ENCODE results near the gene PIK3C2B. TPM values are rescaled to one million over a fixed set of nuclear protein-coding genes. Genes with fewer than 3 reads are reported as not detected.

The PIK3C2B gene
- total RNA-seq, 1 donor from 2014 or later, result 31.8 TPM

- Histone ChIP-seq H3K4me1 (ENCODE audit: control insufficient read depth in 3 of 3, insufficient read depth in 3 of 3, low read length in 3 of 3) (peaks cover 29 to 34% (median 32%) of the 10 kb centered on the region in 3 donors), H3K9ac (ENCODE audit: low read depth in 1 of 3, low read length in 3 of 3) (no peak overlapping the region), H3K36me3 (ENCODE audit: control insufficient read depth in 3 of 3, insufficient read depth in 3 of 3, low read length in 3 of 3) (peaks cover 27 to 41% (median 32%) of the 10 kb centered on the region in 3 donors), H3K4me3 (ENCODE audit: low read length in 3 of 3) (no peak overlapping the region), H3K9me3 (ENCODE audit: control insufficient read depth in 3 of 3, low read length in 3 of 3) (no peaks in the 10 kb centered on the region), H3K27ac (ENCODE audit: low read depth, low read length) (no peak overlapping the region), H3K27me3 (ENCODE audit: control insufficient read depth in 3 of 3, insufficient read depth in 3 of 3, low read length in 3 of 3) (no peaks in the 10 kb centered on the region)
Observed at GRCh38 chr1:204454476-204454875, 40.1 kb downstream of the PIK3C2B start.

DNA sequence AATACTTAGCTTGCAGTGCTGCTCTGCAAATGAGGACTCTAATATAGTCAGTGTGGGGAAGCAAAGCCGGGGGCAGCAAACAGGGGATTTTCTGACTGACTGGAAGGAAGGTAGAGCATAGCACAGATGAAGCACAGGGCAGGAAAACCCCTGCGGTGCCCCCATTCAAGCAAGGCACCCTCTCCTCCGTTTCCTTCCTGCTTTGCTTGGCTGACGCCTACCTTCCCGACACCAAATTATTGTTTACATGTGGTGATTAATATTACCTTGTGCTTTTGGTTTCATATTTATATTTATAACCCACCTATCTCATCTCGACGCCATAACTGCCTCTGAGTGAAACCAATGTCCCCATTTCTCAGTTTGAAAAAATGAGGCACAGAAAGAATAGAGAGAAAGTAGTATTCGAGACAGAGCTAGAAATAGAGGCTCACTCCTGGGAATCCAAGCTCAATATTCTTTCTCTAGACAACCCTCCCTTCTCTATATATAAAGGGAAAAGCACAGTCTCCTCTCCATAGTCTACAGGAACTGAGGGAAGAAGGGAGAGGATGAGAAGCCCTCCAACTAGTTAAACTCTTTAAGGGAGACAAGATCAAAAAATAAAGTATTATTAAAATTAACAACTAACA lies 41.3 kb downstream of the PIK3C2B start:
- Histone ChIP-seq H3K4me3 (ENCODE audit: low read length in 3 of 3) (no peak overlapping the region), H3K27me3 (ENCODE audit: control insufficient read depth in 3 of 3, insufficient read depth in 3 of 3, low read length in 3 of 3) (no peaks in the 10 kb centered on the region), H3K27ac (ENCODE audit: low read depth, low read length) (peak overlapping the region; percentile 96), H3K36me3 (ENCODE audit: control insufficient read depth in 3 of 3, insufficient read depth in 3 of 3, low read length in 3 of 3) (peaks cover 28 to 41% (median 30%) of the 10 kb centered on the region in 3 donors), H3K4me1 (ENCODE audit: control insufficient read depth in 3 of 3, insufficient read depth in 3 of 3, low read length in 3 of 3) (peaks cover 40 to 46% (median 44%) of the 10 kb centered on the region in 3 donors), H3K9ac (ENCODE audit: low read depth in 1 of 3, low read length in 3 of 3) (peak overlapping the region in 1 of 3 donors; percentile 25), H3K9me3 (ENCODE audit: control insufficient read depth in 3 of 3, low read length in 3 of 3) (no peaks in the 10 kb centered on the region)

DNA sequence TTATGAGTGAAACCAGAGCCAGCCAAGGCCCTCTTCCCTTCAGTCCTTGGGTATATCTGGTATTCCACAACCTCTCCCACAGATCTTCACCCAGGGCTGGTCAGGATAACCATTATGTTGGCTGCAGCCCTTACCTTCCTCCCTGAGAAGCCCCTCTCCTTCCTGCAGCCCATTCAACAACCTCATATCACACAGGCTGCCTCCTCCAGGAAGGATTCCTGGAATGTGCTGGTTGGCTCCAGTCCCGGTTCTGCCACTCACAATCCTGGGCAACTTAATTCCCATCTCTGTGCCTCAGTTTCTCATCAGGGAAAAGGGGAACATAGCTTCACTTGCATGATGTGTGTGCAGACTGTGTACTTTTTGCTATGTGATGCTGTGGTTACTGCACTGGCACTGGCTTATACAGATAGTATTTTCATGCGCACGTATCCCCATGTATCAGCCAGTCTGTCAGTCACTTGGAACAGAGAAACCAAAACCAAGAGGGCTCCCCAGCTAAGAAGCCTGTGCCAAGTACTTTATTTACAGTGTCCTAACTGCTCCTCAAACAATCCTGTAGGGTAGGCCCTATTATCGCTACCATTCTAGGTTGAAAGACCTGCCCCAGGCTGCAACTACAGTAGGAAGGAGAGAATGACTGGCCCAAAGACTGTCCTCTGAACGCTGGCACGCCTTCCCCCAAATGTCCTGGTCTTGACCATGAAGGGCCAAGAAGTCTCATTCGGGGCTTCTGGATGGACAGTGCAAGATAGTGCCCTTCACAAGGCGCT lies 43.1 kb downstream of the PIK3C2B start:
- Histone ChIP-seq H3K9ac (ENCODE audit: low read depth in 1 of 3, low read length in 3 of 3) (peak overlapping the region; percentile 76 to 90 (median 79)), H3K27ac (ENCODE audit: low read depth, low read length) (peak overlapping the region; percentile 96), H3K4me3 (ENCODE audit: low read length in 3 of 3) (peak overlapping the region; percentile 46 to 85 (median 61)), H3K4me1 (ENCODE audit: control insufficient read depth in 3 of 3, insufficient read depth in 3 of 3, low read length in 3 of 3) (peaks cover 53 to 62% (median 55%) of the 10 kb centered on the region in 3 donors), H3K9me3 (ENCODE audit: control insufficient read depth in 3 of 3, low read length in 3 of 3) (no peaks in the 10 kb centered on the region), H3K36me3 (ENCODE audit: control insufficient read depth in 3 of 3, insufficient read depth in 3 of 3, low read length in 3 of 3) (peaks cover 22 to 45% (median 30%) of the 10 kb centered on the region in 3 donors), H3K27me3 (ENCODE audit: control insufficient read depth in 3 of 3, insufficient read depth in 3 of 3, low read length in 3 of 3) (no peaks in the 10 kb centered on the region)

DNA sequence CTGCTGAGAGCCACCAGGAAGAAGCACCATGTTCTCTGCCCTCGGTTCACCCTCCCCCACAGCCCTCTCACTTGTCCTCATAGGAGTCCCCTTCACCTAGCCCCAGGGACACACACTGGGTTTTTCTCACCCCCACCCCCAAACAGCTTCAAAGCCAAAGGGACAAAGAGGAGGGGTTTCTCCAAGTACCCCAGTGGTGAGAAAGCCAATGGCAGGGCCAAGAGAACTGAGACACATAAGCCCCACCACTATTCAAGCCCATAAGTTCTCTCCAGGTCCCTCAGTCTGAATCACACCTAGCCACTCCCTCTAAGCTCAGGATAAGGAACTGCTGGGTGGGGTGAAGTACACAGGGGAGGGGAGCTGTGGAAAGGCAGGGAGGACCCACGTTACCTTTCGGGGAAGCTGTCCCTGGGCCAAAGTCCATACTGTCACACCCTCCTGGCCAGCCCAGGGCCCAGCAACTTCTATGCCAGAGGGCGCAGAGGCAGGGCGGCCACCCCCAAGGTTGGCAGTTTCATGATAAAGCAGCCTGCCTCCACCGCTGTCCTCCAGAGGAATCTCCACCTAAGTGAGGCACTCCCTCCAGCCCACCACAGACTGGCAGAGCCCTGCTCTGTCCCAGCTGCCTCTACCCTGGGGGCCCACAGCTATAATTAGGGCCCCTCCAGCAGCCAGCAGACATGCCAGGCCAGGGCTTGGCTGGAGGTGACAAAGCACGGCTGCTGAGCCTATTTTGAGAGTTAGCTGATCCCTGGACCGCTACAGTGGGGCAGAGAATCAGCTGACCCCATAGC lies 43.9 kb downstream of the PIK3C2B start:
- Histone ChIP-seq H3K9ac (ENCODE audit: low read depth in 1 of 3, low read length in 3 of 3) (peak overlapping the region; percentile 79 to 94 (median 90)), H3K27me3 (ENCODE audit: control insufficient read depth in 3 of 3, insufficient read depth in 3 of 3, low read length in 3 of 3) (no peaks in the 10 kb centered on the region), H3K4me1 (ENCODE audit: control insufficient read depth in 3 of 3, insufficient read depth in 3 of 3, low read length in 3 of 3) (peaks cover 59 to 71% (median 64%) of the 10 kb centered on the region in 3 donors), H3K36me3 (ENCODE audit: control insufficient read depth in 3 of 3, insufficient read depth in 3 of 3, low read length in 3 of 3) (peaks cover 25 to 51% (median 35%) of the 10 kb centered on the region in 3 donors), H3K9me3 (ENCODE audit: control insufficient read depth in 3 of 3, low read length in 3 of 3) (no peaks in the 10 kb centered on the region), H3K4me3 (ENCODE audit: low read length in 3 of 3) (peak overlapping the region; percentile 61 to 85 (median 77)), H3K27ac (ENCODE audit: low read depth, low read length) (peak overlapping the region; percentile 96)

GRCh38 chr1:204449678-204450280 lies 44.8 kb downstream of the PIK3C2B start:
- H3K36me3 ChIP-seq (ENCODE audit: control insufficient read depth in 3 of 3, insufficient read depth in 3 of 3, low read length in 3 of 3), result peaks cover 26 to 53% (median 39%) of the 10 kb centered on the region in 3 donors
- H3K27ac ChIP-seq (ENCODE audit: low read depth, low read length), result peak overlapping the region; percentile 96

DNA sequence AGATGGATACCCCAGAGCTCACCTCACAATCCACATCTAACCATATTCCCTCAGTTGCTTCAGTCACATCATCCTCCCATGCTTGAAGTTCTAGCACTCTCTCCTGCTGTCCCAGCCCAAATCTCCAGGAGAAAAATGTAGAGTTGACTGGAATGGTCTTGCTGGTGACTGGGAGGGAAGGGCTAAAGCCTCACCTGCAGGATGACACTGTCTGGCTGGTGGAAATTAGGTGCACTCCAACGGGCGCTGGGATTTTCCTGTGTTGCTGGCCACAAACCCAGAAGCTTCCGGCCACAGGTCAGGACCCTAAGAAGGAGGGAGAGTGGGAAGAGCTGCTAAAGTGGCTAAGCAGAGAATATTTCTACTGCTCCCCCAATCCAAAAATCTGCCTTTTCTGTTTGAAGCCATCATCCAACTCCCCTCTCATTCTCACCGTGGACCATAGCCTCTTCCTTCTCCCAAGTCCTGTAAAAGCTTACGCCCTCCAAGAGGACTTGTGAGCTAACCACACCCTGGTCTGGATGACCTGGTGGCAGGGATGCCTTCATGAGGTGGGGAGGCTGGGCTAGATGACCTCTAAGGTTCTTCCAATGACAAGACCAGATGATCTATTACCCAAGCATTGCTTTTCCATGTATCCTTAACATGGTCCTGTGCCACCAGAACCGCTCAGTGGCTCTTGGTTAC lies 45.5 kb downstream of the PIK3C2B start:
- Histone ChIP-seq H3K4me3 (ENCODE audit: low read length in 3 of 3) (peak overlapping the region; percentile 61 to 85 (median 77)), H3K36me3 (ENCODE audit: control insufficient read depth in 3 of 3, insufficient read depth in 3 of 3, low read length in 3 of 3) (peaks cover 29 to 54% (median 42%) of the 10 kb centered on the region in 3 donors), H3K9ac (ENCODE audit: low read depth in 1 of 3, low read length in 3 of 3) (peak overlapping the region; percentile 79 to 94 (median 90)), H3K27ac (ENCODE audit: low read depth, low read length) (peak overlapping the region; percentile 96), H3K27me3 (ENCODE audit: control insufficient read depth in 3 of 3, insufficient read depth in 3 of 3, low read length in 3 of 3) (no peaks in the 10 kb centered on the region), H3K9me3 (ENCODE audit: control insufficient read depth in 3 of 3, low read length in 3 of 3) (no peaks in the 10 kb centered on the region), H3K4me1 (ENCODE audit: control insufficient read depth in 3 of 3, insufficient read depth in 3 of 3, low read length in 3 of 3) (peaks cover 64 to 81% (median 71%) of the 10 kb centered on the region in 3 donors)

More at GRCh38 chr1:204449678-204450280, 44.8 kb downstream of the PIK3C2B start:
- H3K9me3 ChIP-seq (ENCODE audit: control insufficient read depth in 3 of 3, low read length in 3 of 3), result no peaks in the 10 kb centered on the region
- H3K9ac ChIP-seq (ENCODE audit: low read depth in 1 of 3, low read length in 3 of 3), result peak overlapping the region; percentile 79 to 94 (median 90)
- peak overlapping the region; percentile 61 to 85 (median 77) for H3K4me3 ChIP-seq (ENCODE audit: low read length in 3 of 3)
- H3K4me1 ChIP-seq (ENCODE audit: control insufficient read depth in 3 of 3, insufficient read depth in 3 of 3, low read length in 3 of 3), result peaks cover 64 to 77% (median 67%) of the 10 kb centered on the region in 3 donors
- H3K27me3 ChIP-seq (ENCODE audit: control insufficient read depth in 3 of 3, insufficient read depth in 3 of 3, low read length in 3 of 3), result no peaks in the 10 kb centered on the region

- Histone ChIP-seq H3K4me1 (ENCODE audit: control insufficient read depth in 3 of 3, insufficient read depth in 3 of 3, low read length in 3 of 3) (peaks cover 69 to 88% (median 76%) of the 10 kb centered on the region in 3 donors), H3K9me3 (ENCODE audit: control insufficient read depth in 3 of 3, low read length in 3 of 3) (no peaks in the 10 kb centered on the region), H3K27ac (ENCODE audit: low read depth, low read length) (peak overlapping the region; percentile 96), H3K36me3 (ENCODE audit: control insufficient read depth in 3 of 3, insufficient read depth in 3 of 3, low read length in 3 of 3) (peaks cover 36 to 61% (median 48%) of the 10 kb centered on the region in 3 donors), H3K9ac (ENCODE audit: low read depth in 1 of 3, low read length in 3 of 3) (peak overlapping the region in 1 of 3 donors; percentile 90), H3K27me3 (ENCODE audit: control insufficient read depth in 3 of 3, insufficient read depth in 3 of 3, low read length in 3 of 3) (no peaks in the 10 kb centered on the region), H3K4me3 (ENCODE audit: low read length in 3 of 3) (peak overlapping the region; percentile 41 to 77 (median 61))
Observed at GRCh38 chr1:204448344-204448964, 46.2 kb downstream of the PIK3C2B start.

DNA sequence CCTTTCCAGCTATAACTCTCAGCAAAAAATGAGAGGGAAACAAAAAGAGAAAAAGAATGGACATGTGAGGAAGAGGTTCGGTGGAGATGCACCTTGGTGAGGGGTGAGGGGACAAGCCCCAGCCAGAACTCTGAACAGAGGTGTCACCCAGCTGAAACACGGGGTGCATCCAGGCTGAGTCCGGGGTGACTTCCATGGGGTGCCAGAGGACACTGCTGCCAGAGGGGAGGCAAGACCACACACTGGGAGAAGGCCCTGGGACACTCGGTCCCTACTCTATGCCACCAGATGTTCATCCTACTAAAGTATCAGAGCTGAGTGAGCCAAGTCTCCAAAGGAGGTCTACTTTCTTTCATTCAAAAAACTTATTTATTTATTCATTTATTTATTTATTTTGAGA lies 46.9 kb downstream of the PIK3C2B start:
- Histone ChIP-seq H3K4me3 (ENCODE audit: low read length in 3 of 3) (peak overlapping the region in 1 of 3 donors; percentile 4), H3K36me3 (ENCODE audit: control insufficient read depth in 3 of 3, insufficient read depth in 3 of 3, low read length in 3 of 3) (peaks cover 40 to 61% (median 55%) of the 10 kb centered on the region in 3 donors), H3K27ac (ENCODE audit: low read depth, low read length) (peak overlapping the region; percentile 76), H3K9me3 (ENCODE audit: control insufficient read depth in 3 of 3, low read length in 3 of 3) (no peaks in the 10 kb centered on the region), H3K4me1 (ENCODE audit: control insufficient read depth in 3 of 3, insufficient read depth in 3 of 3, low read length in 3 of 3) (peaks cover 73 to 91% (median 78%) of the 10 kb centered on the region in 3 donors), H3K9ac (ENCODE audit: low read depth in 1 of 3, low read length in 3 of 3) (peak overlapping the region in 1 of 3 donors; percentile 72), H3K27me3 (ENCODE audit: control insufficient read depth in 3 of 3, insufficient read depth in 3 of 3, low read length in 3 of 3) (no peaks in the 10 kb centered on the region)

All from skeletal muscle tissue (tissue), 4 donors.